GM18870 (cell line): ENCODE data around the gene GFPT2.

Experiments
- ATAC-seq: cut with Tn5 transposase; IDR thresholded peaks from one replicate; pipeline ENCODE4 v1.9.1; 2021; ENCODE audit warnings: moderate library complexity; ENCODE audit not compliant: unreplicated experiment

GFPT2 gene

DNA sequence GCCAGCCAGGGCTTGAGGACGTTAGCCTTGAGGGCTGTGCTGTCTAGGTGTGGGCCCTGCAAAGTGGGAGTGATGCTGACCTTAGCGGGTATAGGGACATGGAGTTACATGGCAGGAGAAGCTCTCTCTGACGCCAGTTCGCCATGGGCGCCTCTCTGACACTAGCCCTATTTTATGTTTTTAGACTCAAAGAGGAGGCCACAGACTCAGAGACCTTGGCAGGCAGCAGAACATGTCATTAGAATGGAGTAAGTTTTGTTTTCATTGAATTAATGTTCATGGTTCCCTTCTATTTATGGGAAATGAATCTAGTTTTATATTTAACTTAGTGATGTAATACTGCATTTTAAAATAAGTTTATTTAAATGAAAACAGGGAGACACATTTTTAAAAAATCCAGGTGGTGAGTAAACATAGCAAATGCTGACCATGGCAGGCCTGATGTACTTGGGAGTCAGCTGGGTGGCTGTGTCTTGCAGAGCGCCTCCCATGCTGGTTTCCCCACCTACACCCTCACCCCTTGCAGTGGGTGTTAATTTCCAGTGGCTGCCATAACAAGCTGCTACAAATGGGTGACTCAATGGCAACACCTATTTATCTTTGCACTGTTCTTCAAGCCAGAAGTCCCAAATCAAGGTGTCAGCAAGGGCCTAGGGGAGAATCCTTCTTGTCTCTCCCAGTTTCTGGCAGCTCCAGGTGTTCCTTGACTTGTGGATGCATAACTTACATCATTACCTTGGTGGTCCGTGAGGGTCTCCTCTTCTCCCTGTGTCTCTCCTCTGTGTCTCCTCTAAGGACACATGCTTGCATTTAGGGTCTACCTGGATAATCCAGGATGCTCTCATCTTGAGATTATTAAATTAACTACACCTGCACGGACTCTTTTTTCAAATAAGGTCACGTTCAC lies 25.6 kb upstream of the GFPT2 start:
- no peak for ATAC-seq

DNA sequence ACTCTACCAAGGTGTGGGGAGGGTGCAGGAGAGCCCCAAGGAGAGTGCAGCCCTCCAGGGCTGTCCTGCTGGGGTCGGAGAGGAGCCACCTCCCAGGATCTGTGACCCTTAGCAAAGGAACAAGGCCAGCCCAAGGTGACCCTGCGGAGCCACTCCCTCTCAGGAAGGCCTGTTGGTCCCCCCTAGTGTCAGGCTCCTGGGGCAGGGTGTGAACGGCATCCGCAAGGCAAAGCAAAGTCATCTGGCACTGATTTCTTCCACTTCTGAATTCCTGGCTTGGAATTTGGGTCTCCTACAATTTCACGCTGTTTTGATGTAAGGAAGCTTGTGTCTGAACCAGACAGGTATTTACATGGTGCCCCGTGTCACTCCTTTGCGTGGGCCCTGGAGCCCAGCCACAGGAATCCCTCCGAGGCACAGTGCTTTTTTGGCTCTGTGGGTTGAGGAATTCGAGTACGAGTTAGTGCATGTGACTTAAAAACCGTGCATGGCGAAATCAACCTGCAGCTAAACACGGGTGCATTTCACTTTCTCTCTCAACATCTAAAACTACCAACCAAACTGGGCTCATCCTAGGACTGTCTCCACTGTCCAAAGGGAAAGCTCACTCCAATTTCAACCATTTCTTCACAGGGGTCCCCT lies 24.5 kb upstream of the GFPT2 start:
- no peak for ATAC-seq

DNA sequence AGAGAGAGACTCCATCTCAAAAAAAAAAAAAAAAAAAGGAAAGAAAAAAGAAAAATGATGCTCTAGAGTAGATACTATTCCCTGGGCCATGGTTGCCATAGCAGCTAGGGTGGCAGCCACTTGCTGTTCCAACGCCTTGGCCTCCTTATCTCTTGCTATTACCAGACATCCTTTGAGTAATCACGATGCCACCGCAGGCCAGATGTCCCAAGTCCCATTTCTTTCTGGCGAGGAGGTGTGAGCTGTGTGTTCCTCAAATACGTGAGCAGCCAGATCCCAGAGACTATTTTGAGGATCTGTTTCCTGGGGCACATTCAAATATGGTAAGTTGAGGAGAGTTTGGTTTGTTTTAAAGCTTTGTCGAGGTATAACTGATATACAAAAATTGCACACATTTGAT lies 23.4 kb upstream of the GFPT2 start:
- no peak for ATAC-seq

DNA sequence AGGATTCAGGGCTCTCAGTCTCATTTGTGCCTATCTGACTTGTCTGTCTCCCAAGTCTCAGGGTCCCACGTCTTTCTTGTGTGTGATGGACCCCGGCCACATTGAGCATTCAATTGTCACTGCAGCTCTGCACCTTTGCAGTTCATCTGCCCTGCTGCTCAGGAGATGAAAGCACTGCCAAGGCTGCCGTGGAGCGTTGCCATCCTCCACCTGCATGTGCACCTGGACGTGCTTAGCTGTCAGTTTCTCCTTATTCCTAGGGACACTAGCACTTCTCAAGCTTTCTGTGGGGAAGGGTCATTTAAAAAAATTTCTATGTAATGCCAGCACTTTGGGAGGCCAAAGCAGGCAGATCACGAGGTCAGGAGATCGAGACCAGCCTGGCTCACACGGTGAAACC lies 22.8 kb upstream of the GFPT2 start:
- ATAC-seq, result no peak

DNA sequence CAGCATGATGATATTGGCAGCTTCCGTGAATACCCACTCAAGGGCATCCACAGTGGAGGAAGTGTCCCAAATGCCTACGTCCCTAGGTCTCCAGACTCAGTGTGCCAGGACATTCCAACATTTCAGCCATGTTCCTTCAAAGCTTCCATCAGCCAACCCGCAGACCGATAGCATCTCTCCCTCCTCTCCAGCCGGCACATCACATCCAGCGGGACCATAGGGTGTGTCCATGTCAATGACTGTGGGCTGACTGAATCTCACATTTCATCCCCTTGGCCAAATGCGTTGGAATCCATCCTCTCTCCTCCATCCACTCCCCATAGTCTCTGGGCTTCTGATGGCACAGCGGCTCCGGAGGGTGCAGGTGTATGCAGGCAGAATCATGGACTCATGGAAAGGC lies 22.2 kb upstream of the GFPT2 start:
- ATAC-seq, result no peak

DNA sequence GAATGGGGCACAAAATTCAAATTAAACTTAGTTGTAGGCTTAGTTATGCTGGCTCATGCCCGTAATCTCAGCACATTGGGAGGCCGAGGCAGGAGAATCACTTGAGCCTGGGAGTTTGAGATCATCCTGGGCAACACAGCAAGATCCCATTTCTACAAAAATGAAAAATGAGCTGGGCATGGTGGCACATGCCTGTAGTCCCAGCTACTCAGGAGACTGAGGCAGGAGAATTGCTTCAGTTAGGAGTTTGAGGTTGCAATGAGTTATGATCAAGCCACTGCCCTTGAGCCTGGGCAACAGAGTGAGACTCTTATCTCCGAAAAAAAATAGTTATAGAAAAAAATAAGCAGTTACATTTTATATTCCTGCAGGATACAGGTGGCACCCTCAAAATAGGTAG lies 20.7 kb upstream of the GFPT2 start:
- no peak for ATAC-seq

DNA sequence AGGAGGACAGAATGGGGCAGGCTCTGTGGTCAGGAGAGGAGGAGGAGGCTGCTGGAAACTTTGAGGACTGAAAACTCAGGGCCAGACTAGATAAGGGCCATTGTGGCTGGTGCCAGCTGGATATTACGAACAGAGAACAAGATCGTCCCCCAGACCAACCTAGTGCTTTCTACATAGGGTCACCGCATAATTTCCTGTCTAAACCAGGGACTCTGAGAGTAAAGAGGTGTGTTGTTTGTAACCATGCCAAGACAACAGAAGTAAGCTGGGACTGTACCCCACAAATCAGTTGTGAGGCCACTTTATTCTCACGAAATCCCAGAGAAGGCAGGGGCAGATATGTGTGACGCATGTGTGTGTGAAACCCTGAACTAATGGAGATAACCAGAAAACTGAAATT lies 20.3 kb upstream of the GFPT2 start:
- ATAC-seq, result no peak

DNA sequence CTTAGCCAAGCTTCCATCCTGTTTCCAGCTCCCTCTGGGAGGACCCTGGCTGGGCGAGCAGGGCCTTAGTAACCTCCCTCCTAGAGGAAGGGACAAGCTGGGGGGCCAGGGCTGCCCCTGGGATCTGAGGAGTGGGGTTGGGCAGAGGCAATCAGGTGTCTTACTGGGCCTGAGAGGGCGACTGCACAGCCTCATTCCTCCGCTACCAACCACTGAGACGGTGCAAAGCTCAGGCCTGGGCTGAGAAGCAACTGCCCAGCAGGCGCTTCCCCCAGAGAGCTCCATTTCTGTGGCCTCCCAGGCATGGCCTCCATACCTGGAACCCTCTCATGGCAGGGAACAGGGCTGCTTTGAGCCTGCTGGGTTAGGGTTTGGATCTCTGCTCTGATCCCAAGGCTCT lies 18.8 kb upstream of the GFPT2 start:
- ATAC-seq, result no peak

DNA sequence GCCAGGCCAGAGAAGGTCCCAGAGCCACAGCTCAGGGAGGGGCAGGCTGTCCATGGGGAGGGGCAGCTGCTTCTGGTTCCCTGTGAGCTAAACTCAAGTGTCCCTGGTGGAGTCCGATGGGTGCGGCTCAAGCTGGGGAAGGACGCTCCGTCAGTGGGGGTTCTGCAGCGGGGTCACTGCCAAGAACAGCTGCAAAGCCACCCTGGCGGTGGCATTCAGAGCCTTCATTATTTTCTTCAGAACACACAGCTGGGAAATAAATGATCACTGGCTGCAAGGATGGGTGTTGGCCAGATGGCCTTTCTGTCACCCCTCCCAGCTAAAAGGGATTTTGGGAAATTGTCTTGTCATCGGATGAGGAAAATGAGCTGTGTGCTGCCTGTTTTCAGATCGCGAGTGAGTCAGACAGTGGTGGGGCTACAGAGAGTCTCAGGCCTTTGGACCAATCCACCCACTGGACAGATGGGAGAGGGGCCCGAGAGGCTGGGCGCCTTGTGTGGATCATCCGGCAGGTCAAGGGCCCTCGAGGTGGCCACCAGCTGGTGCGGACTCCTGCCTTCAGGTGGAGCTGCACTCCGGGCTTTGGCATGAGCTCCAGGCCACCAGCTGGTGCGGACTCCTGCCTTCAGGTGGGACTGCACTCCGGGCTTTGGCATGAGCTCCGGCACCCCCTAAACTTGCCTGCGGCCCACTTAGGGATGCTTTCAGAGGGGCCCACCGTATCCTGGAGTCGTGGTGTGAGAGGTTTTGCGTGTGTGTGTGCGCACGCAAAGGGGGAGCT lies 17.9 kb upstream of the GFPT2 start:
- no peak for ATAC-seq

DNA sequence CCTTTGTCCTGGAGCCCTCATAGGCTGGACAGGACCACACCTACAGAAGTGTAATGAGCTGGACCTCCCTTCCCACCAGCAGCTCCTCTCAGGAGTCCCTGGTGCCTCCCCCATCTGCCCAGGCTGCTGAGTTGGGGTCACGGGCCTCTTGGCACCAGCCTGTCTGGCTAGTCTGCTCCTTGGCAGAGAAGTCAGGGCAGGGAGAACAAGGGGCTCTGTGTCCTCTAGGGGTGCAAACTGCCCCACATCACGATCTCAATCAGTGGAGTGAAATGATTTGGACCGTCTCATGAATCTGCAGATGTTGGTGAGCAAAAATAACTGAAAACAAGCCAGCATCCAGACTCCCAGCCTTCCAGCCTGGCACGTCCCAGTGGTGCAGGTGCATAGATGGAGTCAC lies 14.9 kb upstream of the GFPT2 start:
- ATAC-seq, result no peak

DNA sequence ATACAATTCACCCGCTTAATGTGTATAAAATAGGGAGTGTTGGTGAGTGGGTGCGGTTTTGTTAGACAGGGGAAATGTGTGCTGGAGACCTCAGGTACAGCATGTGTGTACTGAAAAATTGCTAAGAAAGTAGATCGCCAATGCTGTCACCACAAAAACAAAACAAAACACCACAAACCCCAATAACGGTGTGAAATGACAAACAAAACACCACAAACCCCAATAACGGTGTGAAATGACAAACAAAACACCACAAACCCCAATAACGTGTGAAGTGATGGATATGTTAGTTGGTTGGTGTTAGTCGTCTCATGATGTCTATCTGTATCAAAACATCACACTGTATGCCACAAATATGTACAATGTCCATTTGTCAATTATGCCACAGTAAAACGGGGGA lies 14.2 kb upstream of the GFPT2 start:
- no peak for ATAC-seq

DNA sequence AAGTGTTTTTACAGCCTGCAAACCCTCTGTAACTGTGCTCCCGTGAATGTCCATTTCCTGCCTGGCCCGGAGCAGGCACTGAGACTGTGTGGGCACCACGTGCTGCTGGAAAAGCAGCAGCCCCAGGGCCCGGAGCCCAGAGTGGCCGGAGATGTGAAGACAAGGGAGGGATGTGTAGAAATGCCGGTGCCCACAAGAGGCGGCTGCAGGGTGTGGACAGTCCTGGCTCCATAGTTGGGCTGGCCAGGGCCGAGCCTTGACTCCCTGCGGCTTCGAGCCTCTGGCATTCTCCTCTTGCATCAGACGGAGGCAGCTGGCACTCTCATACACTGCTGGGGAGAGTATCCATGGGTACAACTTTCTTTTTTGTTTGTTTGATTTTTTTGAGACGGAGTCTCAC lies 13.2 kb upstream of the GFPT2 start:
- ATAC-seq, result no peak

DNA sequence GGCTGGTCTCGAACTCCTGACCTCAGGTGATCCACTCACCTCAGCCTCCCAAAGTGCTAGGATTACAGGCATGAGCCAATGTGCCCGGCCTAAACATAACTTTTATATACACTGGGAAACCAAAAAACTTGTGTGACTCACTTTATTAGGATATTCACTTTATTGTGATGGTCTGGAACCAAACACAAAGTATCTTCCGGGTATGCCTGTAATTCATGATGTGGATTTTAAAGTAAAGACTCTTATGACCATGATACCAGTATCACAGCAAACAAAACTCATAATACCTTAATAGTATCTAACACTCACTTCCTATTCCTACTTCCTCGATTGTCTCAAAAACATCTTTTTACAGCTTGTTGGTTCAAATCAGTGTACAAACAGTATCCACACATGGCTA lies 12.7 kb upstream of the GFPT2 start:
- ATAC-seq, result no peak

DNA sequence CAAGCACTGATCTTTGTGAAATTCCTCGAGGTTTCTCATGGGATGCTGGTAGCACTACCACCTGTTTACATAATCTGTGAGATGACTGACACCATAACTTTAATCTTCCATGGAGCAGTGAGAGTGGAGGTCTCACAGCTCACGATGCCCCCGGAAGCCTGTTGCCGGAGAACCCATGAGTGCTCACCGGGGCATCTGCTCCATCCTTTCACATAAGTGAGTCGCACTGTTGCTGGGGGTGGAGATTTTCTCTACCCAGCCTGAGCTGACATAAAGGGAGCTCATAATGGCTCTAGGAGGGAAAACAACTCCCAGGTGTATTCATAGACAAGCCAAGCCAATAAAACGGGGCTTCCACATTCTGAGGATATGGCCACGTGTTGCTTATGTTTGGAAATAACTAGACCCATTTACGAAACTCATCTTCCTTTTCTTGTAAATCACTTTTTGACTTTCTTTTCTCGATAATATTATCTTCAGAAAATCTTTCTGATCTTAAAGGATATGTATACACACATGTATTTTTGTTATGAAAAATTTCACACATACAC lies 11.2 kb upstream of the GFPT2 start:
- no peak for ATAC-seq

DNA sequence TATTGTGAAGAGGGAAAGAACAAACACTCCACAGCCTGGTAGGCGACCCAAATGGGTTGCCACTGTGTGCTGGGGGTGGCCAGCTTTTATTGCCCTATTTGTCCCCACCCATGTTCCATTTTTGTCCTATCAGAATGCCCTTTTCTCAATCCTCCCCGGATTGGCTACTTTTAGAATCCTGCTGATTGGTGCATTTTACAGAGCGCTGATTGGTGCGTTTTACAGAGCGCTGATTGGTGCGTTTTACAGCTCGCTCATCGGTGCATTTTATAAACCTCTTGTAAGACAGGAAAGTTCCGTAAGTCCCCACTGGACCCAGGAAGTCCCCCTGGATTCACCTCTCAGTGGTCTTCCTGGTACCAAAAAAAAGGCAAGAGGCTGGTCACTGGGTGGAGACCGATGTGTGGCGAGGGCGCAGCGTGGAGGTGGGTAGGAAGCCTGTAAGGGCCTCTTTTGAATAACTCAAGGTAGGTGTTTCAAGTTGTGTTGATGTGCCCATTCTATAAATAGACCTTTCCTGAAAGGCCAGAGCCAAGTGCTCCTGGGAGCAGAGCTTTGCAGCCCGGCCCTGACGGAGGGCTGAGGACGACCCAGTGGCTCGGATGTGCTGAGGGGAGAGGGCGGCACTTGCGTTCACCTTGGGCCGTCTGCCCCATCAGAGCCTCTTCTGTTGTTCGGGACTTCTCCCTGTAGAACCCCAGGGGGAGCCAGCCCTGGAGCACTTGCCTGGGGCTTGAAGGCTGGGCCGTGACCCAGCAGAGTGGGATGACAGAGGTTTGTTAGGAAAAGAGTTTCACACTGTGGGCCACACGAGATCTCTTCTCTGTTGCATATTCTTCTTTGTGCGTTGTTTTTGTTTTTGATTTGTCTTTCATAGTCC lies 7.2 kb upstream of the GFPT2 start:
- no peak for ATAC-seq

DNA sequence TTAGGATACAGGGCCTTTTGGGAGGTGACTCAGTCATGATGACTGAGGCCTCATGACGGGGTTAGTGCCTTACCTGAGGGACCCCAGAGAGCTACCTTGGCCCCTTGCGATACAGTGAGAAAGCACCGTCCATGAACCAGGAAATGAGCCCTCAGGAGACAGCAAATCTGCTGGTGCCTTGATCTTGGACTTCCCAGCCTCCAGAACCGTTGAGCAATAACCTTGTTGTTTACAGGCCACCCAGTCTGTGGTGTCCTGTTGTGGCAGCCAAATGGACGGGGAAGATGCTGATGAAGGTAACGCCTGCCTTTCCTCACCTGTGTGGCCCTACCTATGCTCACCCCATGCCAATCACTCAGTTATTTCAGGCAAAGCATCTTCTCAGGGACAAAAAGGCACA lies 5.6 kb upstream of the GFPT2 start:
- ATAC-seq, result no peak

DNA sequence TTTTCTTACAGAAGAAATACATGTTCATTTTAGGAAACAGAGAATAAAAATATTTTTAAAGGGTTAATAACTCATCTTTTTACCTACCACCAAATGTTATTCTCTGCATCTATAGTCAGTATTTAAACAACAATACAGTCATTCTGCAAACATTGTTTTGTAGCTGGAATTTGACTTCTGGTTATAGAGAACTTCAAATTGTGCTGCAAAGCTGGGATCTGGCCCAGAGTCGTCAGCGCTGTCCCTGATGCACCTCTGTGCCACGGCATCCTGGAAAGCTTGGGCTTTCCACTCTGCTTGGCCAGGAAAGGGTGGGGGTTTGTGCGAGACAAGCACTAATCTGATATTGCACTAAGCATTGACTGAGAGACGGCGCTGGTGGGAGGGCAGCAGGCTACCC lies 5.0 kb upstream of the GFPT2 start:
- no peak for ATAC-seq

DNA sequence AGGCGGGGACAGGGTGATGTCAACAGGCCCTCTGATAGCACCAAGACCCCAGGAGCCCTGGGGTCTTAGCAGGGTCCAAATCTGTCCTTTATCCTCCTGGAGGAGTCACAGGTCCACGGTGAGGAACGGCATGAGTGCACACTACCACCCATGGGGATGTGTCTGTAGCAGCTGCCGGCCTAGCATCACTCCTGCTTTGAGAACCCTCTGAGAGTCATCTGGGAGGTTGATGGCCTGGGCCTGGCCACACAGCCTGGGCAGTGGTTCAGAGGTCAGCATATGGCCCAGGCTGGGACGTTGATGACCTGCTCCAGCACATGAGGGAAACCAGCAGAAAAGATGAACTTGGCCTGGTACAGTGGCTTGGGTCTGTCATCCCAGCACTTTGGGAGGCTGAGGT lies 1.8 kb upstream of the GFPT2 start:
- no peak for ATAC-seq

DNA sequence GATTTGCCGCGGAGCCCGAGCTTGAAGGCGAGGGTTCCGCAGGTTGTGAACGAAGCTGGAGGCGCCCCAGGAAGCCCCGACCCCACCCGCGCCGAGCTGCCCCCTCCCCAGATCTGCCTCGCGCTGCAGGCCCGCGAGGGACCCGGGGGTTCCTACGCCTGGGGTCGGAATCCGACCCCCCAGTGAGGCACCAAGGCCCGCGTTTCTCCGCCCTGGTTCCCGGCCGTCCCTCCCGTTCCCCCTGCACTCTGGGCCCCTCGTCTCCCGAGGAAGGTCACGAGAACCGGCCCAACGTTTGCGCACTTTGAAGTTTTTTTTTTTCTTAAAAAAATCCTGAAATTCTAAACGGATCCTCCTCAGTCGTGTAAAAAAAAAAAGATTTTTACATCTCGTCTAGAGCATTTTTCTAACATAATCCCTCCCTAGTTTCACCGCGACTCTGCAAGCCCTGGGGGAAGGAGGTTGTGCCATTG lies 880 bp upstream of the GFPT2 start:
- no peak for ATAC-seq
